GM21526 (cell line): ENCODE measurements around the gene CNTNAP5.

ENCODE experiments used
- ATAC-seq: cut with Tn5 transposase; IDR thresholded peaks from one replicate; pipeline ENCODE4 v1.9.1; 2021; ENCODE audit warnings: moderate library complexity; ENCODE audit not compliant: unreplicated experiment, low FRiP score

The CNTNAP5 gene

GRCh38 chr2:124050833-124051497 lies 25.9 kb downstream of the CNTNAP5 start:
- no peak for ATAC-seq

- ATAC-seq: no peak
These were observed 28.7 kb downstream of the CNTNAP5 start for GRCh38 chr2:124053796-124054195.

- no peak for ATAC-seq
These were observed 38.5 kb downstream of the CNTNAP5 start for GRCh38 chr2:124063596-124063995.

- ATAC-seq: no peak
These were observed 40.5 kb downstream of the CNTNAP5 start for GRCh38 chr2:124065636-124066035.

DNA sequence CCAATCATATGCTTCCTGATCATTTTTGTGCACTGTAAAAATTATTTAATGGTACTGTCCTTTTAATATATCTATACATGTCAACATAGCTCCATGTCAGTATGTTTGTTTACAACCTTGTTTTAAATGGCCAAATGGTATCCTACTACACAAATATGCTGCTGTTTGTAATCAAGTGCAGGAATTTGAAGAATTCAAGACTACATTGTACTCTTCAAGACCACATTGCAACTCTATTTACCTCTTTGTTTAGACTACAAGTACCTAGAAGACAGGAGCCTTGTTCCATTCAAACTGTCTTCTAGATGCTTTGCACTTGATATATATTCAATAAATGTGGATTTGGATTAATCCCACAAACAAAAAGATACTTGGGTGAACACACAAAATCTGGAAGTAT lies 41.7 kb downstream of the CNTNAP5 start:
- ATAC-seq: no peak

- ATAC-seq: no peak
These were observed 54.0 kb downstream of the CNTNAP5 start for GRCh38 chr2:124079045-124079444.

GRCh38 chr2:124080281-124081153 lies 55.4 kb downstream of the CNTNAP5 start:
- ATAC-seq: no peak

- no peak for ATAC-seq
These were observed 56.1 kb downstream of the CNTNAP5 start for GRCh38 chr2:124081154-124081716.

DNA sequence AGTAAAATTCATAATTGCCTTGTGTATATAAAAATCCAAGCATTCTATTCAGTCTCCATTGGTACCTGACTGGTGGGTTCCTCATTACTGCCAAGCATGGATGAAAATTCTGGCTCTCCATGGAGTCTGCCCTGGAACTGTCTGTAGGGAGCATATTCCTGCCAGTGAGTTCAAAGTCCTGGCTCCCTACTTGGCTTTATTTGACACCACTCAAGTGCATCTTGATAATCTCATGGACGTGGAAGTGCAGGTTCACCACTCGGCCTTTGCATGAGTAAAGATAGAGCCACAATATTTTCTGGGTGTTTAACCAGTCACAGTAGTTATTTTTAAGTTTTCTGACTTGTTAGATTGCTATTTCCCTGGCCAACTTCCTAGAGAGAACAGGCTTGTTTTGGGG lies 63.5 kb downstream of the CNTNAP5 start:
- no peak for ATAC-seq

GRCh38 chr2:124091721-124092120 lies 66.6 kb downstream of the CNTNAP5 start:
- ATAC-seq: no peak

DNA sequence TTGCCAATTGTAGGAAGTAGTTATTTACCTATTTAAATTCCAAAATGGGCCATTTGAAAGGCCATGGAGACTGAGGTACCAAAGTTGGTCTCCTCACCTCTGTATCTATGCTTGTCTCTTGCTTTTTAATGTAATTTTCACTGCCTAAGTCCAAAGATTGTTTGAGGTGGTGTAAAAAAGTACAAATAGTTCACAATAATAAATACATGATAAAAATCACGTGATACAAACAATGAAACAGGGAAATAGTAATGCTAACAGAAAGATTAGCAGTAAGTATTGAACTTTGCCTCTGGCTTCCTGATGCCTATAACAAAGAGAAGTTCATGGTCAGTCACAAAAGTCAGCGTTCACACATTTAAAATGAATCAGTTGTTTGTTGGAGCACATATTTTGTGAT lies 67.6 kb downstream of the CNTNAP5 start:
- no peak for ATAC-seq

GRCh38 chr2:124104914-124105313 lies 79.8 kb downstream of the CNTNAP5 start:
- ATAC-seq: no peak

DNA sequence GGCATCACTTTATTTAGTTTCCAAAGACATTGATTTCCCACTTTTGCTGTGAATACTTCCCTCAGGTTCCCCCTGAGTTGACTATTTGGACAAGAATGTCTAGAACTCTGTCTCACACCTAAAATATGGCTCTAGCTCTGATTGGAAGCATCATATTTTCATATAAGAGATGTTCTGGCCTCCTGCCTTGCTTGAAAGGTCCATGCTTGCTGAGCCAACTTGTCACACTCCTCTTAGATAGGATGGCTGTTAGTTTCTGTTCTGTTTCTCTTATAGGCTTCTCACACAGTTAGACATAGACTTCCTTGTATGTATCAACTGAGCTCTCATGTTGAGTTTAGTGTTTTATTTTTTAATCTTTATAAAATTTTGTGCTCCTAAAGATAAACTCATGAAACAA lies 87.1 kb downstream of the CNTNAP5 start:
- ATAC-seq: no peak

- ATAC-seq: no peak
These were observed 87.9 kb downstream of the CNTNAP5 start for GRCh38 chr2:124112966-124113365.

- ATAC-seq: no peak
These were observed 95.2 kb downstream of the CNTNAP5 start for GRCh38 chr2:124120246-124120645.

DNA sequence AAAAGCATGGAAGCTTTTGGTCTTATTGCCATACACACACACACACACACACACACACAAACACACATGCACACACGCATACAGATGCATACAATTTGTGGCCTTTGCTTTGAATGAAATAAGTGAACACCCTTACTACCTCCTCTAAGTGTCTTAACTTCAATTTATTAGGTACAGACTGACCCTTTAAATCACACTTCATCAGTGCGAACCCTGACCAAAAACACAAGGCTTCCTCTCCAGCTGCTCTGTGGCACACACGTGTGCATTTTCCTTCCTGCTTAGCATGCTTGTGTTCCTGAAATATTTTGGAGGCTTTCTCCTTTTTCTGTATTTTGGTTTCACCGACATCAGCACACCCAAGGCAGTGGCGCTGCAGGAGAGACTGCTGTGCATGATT lies 96.0 kb downstream of the CNTNAP5 start:
- ATAC-seq: no peak

DNA sequence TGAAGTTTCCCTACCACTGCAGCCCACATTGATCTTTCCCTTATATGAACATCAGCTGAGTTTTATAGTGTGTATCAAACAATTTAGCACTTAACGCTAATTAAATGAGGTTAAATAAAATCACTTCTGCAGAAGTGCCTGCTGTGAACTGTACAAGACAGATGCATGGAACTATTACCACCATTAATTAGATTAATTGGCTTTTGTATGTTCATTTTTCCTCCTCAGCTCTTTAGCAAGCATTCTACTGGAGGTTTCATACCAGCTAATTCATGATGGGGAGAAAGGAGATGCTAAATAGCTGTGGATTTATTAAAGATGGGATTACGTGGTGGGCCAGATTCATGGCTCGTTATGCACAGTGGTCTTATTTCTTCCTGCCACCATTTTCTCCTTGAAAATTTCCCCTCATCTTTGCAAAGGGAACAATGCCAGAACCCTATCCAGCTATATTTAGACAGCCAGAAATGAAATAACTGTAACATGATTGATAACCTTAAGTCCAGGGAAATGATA lies 96.7 kb downstream of the CNTNAP5 start:
- ATAC-seq: no peak

DNA sequence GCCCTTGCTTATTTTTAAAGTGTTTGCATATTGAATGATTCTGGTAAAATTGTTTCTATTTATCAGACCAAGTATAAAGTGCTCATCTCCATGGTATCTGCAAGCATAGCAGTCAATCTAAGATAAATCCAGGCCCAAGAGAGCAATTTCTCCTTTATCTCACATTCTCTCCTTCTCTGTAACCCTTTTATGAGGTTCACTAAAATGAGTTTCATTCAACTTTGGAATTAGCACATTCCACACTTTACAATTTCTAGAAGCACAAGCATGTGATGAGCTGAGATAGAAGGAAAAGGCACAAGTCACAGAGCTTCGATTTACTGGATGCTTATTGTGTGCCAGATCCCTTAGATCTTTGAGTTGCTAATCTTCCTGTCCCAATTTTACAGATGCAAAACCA lies 97.3 kb downstream of the CNTNAP5 start:
- no peak for ATAC-seq

- no peak for ATAC-seq
These were observed 106.2 kb downstream of the CNTNAP5 start for GRCh38 chr2:124131276-124131675.

GRCh38 chr2:124136110-124136509 lies 111.0 kb downstream of the CNTNAP5 start:
- ATAC-seq: no peak

GRCh38 chr2:124138076-124138475 lies 113.0 kb downstream of the CNTNAP5 start:
- ATAC-seq: no peak
